ENCODE results near the gene FUT3.
A peak's percentile ranks its signal among the peaks of the same experiment; 100 is the strongest.

Gene FUT3

DNA sequence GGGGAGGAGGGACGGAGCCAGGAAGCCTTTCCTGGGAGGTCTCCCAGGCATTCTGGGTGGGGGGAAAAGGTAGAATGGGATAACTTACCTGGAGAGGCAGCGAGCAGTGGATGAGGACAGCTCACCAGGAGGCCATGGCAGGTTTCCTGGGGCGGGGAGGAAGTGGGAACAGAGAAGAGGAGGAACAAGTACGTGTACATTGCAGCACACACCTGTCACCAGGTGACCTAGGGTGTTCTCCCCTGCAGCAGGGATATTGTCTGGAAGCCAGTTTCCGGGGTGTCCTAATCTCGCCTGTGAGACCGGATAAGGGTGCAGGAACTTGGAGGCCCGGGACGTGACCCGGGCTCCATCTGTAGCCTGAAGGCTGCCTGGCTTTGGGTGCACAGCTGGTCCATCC is at the start of gene FUT3:
TSS of gene FUT3 (minus strand) at position 148 of the 400 bp plus-strand sequence.
- Mint-ChIP-seq H3K9me3 (no peaks in the 10 kb centered on the region), H3K4me1 (no peaks in the 10 kb centered on the region), H3K27ac (no peak within 1 kb of the TSS), H3K4me3 (no peak within 1 kb of the TSS), H3K27me3 (no peaks in the 10 kb centered on the region), H3K36me3 (no peaks in the 10 kb centered on the region)

DNA sequence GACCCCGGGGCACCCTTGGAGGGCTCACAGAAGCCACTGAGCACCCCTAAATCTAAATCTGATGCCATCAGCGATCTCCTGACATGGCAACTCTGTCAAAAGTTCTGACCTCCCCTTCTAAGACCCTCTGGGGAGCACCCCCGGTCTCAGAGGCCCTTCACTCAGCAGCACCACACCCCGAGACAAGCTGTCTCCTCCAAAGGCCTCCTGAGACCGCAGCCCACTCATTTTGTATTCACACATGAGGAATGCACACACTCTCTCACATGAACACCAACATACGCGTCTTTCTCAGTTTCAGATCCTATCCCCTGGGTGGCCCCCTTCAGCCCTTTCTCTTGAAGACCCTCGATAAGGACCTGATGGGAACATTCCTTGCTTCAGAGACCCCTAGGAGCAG is 49.7 kb upstream of the FUT3 start:
- H3K4me1 Mint-ChIP-seq, result peaks cover 24% of the 10 kb centered on the region
- peaks cover 5% of the 10 kb centered on the region for H3K36me3 Mint-ChIP-seq
- peak overlapping the region; percentile 70 for H3K27ac Mint-ChIP-seq
- no peaks in the 10 kb centered on the region for H3K9me3 Mint-ChIP-seq
- H3K4me3 Mint-ChIP-seq, result peak overlapping the region; percentile 52
- no peaks in the 10 kb centered on the region for H3K27me3 Mint-ChIP-seq

DNA sequence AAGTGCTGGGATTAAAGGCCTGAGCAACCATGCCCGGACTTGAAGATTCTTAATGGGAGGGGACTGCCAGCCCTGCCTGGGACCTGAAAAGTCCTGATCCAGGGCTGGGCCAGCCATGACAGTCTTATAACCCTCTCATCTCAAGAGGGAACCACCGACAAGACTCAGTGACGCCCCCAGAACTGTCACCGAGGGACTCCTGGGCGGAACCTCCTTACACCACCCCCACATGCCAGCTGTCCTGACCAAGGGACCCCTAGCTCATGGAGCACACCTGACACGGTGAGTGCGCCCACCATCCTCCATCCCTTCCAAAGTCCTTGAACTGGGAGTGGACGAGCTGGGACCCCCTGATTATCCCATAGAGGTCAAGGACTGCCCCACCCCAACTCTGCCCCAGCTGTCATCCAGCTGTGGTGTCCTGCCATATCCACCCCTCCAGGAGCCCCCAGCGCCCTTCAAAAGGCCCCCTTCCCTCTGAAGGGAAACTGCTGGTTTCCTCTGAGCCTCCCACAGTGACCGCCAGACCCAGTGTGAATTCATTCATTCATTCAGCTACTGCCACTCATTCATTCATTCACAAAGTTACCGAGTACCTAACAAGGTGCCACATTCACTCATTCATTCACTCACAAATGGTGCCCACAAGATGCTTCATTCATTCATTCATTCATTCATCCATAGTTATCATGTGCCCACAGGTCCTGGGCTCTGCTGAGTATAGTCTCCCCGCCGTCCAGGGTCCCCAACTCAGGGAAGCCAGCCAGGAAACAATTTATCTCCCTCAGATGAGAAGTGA is 48.7 kb upstream of the FUT3 start:
- Mint-ChIP-seq H3K4me1 (peaks cover 22% of the 10 kb centered on the region), H3K9me3 (no peaks in the 10 kb centered on the region), H3K4me3 (no peak overlapping the region), H3K27me3 (no peaks in the 10 kb centered on the region), H3K27ac (peak overlapping the region; percentile 68), H3K36me3 (peaks cover 5% of the 10 kb centered on the region)

DNA sequence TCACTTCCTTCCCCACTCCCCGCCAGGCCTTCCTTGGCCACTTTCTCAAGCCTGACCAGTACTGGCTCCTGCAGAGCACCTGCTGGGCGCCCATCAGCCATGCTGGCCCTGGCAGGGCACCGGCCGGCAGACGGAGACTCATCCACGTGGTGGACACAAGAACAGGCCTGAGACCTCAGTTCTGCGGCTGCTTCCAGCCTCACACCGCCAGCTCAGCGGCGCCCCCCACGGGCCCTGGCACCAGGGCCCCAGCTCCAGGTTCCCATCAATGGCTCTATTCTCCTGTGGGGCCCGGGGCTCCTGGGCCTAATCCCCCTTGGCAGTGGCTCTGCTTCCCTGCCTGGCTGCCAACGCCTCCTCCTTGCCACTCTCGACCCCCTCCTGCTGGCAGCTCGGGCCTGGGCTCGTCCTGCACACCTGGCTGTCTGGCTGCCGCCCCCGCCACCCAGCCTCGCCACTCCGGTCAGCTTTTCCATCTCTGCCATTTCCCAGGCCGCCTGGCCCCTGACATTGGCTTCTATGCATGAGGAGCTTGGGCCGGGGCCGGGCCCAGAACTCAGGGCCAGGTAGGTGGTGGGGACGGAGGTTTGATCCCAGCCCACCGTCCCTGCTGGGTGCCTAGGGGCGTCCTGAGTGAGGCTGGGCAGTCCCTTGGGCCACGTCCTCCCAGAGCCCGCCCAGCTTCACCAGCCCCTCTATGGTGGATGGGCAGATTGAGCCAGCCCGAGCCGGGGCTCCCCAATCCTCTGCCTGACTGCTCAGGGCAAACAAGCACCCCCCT is 46.1 kb upstream of the FUT3 start:
- Mint-ChIP-seq H3K4me3 (no peak overlapping the region), H3K4me1 (peaks cover 17% of the 10 kb centered on the region), H3K27me3 (no peaks in the 10 kb centered on the region), H3K36me3 (peaks cover 5% of the 10 kb centered on the region), H3K27ac (peak overlapping the region; percentile 12), H3K9me3 (no peaks in the 10 kb centered on the region)

DNA sequence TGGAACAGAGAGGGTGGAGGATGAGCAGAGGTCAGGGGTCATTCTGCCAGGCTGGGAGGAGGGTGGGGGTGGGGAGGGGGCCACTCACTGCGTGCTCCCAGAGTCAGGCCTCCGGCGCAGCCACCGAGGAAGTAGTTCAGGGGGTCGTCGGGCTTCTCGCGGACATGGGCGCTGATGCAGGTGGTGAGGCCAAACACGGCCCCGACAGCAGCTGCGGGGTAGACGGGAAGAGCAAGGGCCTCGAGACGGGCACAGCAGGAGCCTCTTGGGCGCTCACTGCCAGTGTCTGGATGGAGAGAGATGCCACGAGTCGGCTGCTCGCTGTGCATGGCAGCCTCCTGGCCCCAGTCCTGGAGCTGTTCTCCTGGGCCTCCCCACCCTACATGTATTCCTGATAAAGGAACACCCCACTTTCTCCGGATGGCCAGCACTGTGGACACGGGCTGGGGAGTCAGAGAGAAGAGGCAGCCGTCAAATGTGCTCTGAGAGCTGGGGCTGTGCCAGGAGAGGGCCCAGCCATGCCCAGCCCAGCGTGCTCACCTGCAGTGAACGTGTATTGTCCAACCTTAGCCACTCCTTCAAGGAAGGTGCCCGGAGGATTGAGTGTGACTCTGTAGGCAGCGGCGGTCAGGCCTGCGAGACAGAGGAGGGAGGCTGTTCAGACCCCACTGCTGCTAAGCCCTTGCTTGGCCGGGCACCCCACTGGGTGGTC is 45.3 kb upstream of the FUT3 start:
- Mint-ChIP-seq H3K27me3 (no peaks in the 10 kb centered on the region), H3K4me1 (peaks cover 14% of the 10 kb centered on the region), H3K9me3 (no peaks in the 10 kb centered on the region), H3K36me3 (peaks cover 5% of the 10 kb centered on the region), H3K4me3 (no peak overlapping the region), H3K27ac (no peak overlapping the region)

DNA sequence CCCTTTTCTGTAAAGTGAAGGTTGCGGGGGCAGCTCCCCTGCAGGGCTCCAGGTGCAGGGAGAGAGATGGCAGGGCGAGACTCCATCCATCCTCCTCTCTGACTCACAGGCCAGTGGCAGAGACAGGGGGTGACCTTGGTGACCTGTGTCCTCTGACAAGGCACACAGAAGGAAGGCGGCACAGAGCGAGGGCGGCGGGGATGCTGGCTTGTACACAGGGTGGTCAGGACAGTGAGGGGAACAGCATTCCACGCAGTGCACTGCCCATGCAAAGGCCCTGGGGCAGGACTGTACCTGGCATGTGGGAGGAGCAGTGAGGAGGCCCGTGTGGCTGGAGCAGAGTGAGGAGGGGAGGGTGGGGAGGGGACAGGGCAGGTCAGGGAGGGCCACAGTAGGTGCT is 44.6 kb upstream of the FUT3 start:
- Mint-ChIP-seq H3K27me3 (no peaks in the 10 kb centered on the region), H3K27ac (no peak overlapping the region), H3K4me3 (no peak overlapping the region), H3K9me3 (no peaks in the 10 kb centered on the region), H3K4me1 (peaks cover 8% of the 10 kb centered on the region), H3K36me3 (peaks cover 3% of the 10 kb centered on the region)

DNA sequence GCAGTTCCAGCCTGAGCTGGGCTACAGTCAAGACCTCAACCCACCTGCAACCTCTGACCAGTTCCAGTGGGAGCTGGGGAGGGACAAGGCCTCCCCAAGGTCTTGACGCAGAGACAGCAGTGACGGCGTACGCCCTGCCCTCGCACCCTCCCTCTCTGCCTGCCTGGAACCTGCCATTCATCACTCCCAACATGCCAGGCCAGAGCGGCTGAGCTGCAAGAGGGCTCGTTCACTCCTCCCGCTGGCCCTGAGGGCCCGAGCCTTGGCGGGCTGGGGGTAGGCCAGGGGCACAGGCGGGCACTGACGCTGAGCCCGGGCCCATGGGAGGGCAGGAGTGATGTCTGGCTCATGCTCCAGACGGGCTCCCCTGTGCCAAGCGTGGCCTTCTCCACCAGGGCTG is 44.2 kb upstream of the FUT3 start:
- Mint-ChIP-seq H3K4me3 (no peak overlapping the region), H3K4me1 (peaks cover 7% of the 10 kb centered on the region), H3K27ac (no peak overlapping the region), H3K9me3 (no peaks in the 10 kb centered on the region), H3K27me3 (no peaks in the 10 kb centered on the region), H3K36me3 (peaks cover 3% of the 10 kb centered on the region)

DNA sequence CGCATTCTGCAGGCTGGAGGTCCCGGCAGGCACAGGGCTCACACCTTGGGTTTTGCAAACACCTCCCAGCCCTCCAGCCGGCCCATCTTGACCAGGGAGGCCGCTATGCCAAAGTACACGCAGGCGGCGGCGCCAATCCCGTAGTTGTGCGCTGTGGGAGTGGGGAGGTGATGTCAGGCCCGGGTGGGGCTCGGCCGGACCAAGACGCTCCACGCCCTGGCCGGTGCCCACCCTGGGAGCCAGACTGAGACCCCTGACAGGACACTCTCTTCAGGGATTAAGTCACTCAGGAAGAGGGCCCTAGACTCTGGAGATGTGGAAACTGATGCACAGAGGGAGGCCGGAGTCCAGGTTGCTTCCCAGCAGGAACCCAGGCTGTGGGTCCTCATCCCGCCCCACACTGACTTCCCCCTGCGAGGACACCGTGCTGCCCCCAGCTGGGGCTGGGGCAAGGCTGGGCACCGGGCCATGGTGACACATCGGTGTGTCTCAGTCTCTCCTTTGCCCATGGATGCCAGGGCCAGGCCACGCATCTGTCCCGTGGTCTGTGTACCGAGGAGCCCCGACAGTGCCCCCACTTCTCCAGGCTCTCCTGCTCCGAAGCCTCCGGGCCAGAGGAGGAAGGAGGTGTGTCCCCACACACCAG is 43.6 kb upstream of the FUT3 start:
- H3K4me3 Mint-ChIP-seq, result no peak overlapping the region

DNA sequence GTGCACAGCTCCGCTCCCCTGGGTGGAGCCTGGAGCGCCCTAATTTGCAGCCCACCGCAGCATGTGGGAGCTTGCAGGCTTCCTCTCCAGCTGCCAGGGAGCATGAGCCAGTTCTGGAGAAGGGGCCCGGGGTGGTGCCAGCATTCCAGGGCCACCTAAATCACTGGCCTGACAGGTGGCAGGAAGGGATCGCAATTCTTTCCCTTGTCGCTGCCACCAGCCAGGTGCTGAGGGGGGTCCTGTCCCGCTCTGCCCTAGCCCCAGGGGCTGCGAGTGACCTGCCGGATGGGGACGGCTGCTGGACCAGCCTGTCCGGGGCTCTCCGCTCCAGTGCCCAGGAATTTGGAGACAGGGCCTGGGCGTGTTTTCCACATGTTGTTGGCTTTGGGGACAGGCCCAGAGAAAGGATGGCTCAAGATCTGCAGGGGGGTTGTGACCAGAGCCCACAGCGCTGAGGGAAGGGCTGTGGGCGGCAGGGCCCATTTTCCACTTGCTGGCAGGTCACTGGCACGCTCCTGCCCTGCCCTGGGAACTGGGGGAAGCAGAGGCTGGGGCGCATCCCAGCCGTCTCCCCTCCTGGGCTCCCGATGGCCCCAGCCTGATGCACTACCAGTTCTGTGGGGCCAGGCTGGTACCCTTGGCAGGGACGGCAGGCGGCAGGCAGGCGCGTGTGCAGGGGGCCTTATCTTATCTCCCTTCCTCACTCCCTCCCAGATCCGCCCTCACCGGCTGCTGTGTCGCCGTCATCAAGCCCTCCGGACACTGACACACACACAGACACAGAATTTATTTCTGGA is 42.9 kb upstream of the FUT3 start:
- Mint-ChIP-seq H3K27me3 (no peaks in the 10 kb centered on the region), H3K27ac (no peak overlapping the region), H3K36me3 (no peaks in the 10 kb centered on the region), H3K4me3 (no peak overlapping the region), H3K4me1 (no peaks in the 10 kb centered on the region), H3K9me3 (no peaks in the 10 kb centered on the region)

More for the DNA sequence above, 43.6 kb upstream of the FUT3 start:
- Mint-ChIP-seq H3K4me1 (peaks cover 1% of the 10 kb centered on the region), H3K36me3 (no peaks in the 10 kb centered on the region), H3K27me3 (no peaks in the 10 kb centered on the region), H3K27ac (no peak overlapping the region), H3K9me3 (no peaks in the 10 kb centered on the region)

DNA sequence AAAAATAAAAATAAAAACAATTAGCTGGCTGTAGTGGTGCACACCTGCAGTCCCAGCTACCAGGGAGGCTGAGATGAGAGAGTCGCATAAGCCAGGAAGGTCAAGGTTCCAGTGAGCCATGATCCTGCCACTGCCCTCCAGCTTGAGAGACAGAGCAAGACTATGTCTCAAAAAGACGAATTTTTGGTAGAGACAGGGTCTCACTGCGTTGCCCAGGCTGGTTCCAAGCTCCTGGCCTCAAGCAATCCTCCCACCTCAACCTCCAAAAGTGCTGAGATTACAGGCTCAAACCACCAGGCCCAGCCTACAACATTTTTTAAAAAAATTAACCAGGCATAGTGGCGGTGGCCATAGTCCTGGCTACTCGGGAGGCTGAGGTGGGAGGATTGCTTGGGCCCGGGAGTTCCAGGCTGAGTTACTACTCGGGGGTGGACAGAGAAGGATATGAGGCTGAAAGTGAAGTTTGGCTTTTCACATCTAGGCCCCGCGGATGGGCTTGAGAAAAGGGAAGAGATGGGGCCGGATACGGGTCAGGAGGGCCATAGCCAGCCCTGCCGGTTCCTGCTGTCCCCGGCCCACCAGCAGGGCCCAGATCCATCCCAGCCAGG is 42.2 kb upstream of the FUT3 start:
- no peak overlapping the region for H3K4me3 Mint-ChIP-seq
- H3K4me1 Mint-ChIP-seq, result no peaks in the 10 kb centered on the region
- no peaks in the 10 kb centered on the region for H3K36me3 Mint-ChIP-seq
- peaks cover 1% of the 10 kb centered on the region for H3K27me3 Mint-ChIP-seq
- H3K27ac Mint-ChIP-seq, result no peak overlapping the region
- H3K9me3 Mint-ChIP-seq, result no peaks in the 10 kb centered on the region

DNA sequence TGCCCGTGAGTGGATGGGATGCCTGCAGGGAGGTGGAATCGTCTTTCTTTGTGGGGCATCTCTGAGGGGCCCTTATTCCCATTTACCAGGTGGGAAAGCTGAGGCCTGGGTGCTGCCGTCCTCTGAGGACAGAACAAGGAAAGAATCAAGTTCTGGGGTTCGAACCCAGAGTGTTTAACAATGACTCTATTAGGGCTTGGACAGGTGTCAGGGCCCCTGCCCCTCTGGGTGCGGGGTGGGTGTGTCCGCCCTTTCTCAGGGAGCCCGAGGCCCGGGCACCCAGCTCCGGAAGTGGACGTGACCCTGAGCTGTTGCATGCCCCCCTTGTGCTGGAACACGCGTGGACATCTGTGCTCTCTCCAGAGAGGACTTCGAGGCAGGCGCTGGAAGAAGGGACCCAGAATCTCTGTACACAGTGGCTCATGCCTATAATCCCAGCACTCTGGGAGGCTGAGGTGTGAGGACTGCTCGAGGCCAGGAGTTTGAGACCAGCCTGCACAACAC is 41.6 kb upstream of the FUT3 start:
- Mint-ChIP-seq H3K4me1 (no peaks in the 10 kb centered on the region), H3K27ac (no peak overlapping the region), H3K36me3 (no peaks in the 10 kb centered on the region), H3K27me3 (peaks cover 4% of the 10 kb centered on the region), H3K9me3 (no peaks in the 10 kb centered on the region), H3K4me3 (no peak overlapping the region)

DNA sequence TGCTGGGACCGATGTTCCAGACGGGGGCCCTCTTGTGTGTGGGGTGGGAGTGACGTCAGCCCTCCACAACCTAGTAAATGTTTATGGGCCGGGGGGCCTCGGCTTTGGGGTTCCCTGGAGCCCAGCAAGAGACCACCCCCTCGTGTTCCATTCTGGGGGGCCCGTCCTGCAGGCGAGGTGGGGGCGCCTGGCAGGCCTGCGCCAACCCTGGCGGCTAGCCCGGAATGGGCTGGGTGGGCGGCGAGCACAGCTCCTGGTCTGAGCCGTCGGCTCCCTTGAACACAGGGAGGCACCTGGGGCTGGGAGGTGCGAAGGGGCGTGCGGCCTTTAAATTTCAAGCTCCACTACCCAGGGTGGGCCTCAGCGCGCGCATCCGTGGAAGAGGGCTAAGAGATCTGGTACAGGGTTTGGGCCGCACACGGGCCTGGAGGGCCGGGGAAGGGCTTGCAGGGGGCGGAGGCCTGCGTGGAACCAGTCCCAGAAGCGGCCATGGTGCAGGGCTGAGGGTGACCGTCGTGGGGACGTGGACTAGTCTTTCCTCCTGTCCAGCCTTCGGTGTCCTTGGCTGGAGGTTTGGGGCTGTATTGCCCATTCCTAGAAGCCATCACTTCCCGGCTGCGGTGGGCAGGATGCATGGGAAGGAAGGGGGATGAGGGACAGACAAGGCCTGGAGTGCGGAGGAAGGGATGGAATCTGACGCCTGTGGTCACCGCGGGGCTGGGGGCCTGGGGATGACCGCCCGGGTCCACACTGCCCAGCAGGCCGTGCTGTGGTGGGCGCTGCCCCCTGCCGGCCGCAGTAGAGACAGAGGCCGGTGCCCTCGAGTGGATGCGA is 40.9 kb upstream of the FUT3 start:
- no peaks in the 10 kb centered on the region for H3K36me3 Mint-ChIP-seq
- H3K4me1 Mint-ChIP-seq, result no peaks in the 10 kb centered on the region
- H3K27ac Mint-ChIP-seq, result no peak overlapping the region
- peaks cover 4% of the 10 kb centered on the region for H3K27me3 Mint-ChIP-seq
- H3K9me3 Mint-ChIP-seq, result no peaks in the 10 kb centered on the region
- H3K4me3 Mint-ChIP-seq, result no peak overlapping the region

DNA sequence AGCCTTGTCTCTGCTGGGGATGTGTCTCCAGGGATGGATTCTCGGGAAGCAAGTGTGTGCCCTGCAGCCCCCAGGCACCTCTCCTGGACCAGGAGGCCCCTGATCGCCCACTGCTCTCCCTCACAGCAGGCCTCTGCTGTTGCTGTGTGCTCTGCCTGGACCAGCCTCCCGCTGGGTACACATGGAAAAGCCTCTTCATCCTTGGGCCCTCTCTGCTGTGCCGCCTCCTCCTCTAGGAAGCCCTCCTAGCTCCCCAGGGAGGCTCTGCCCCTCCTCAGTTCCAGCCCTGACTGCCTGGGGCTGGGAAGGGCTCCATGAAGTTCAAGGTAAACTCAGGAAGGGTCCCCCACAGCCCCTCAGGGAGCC is 40.3 kb upstream of the FUT3 start:
- H3K4me1 Mint-ChIP-seq, result no peaks in the 10 kb centered on the region
- no peak overlapping the region for H3K4me3 Mint-ChIP-seq
- H3K27me3 Mint-ChIP-seq, result peaks cover 5% of the 10 kb centered on the region
- no peaks in the 10 kb centered on the region for H3K36me3 Mint-ChIP-seq
- H3K27ac Mint-ChIP-seq, result no peak overlapping the region
- H3K9me3 Mint-ChIP-seq, result no peaks in the 10 kb centered on the region

DNA sequence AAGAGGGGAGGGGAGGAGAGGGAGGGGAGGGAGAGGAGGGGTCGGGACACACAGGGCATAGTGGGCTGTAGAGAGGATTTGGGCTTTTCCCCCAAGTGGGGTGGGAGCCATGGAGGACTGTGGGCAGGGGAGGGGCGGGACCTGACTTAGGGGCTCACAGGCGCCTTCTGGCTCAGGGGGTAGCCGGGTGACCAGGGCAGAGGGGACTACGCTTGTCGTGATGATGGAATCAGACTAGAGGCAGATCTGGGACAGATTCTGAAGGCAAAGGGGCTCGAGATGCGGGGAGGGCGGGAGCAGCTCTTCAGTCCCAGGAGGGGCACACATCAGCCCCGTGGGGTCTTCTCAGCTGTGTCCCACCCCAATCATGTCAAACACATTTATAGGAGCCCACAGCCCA is 38.9 kb upstream of the FUT3 start:
- Mint-ChIP-seq H3K4me3 (no peak overlapping the region), H3K27me3 (peaks cover 5% of the 10 kb centered on the region), H3K27ac (no peak overlapping the region), H3K36me3 (no peaks in the 10 kb centered on the region), H3K9me3 (no peaks in the 10 kb centered on the region), H3K4me1 (no peaks in the 10 kb centered on the region)
